K562 (cell line): Measurements from ENCODE around the gene SORT1. TPM values are rescaled to one million over a fixed set of nuclear protein-coding genes. Genes with fewer than 3 reads are reported as not detected.
A peak's percentile ranks its signal among the peaks of the same experiment; 100 is the strongest.

Source experiments
- ADNP ChIP-seq: fragments of 200-800 bp; sonication (Bioruptor generic); IDR thresholded peaks from 2 replicates; pipeline ENCODE4 v1.6.1; 2016; ENCODE audit warnings: missing genetic modification characterization, missing compliant biosample characterization
- CC2D1A ChIP-seq: fragments of 450-650 bp; IDR thresholded peaks from 2 replicates; pipeline ENCODE4 v1.6.1; 2017; ENCODE audit warnings: mild to moderate bottlenecking
- CHAMP1 ChIP-seq: fragments of 450-650 bp; IDR thresholded peaks from 2 replicates; pipeline ENCODE4 v1.6.1; 2016; ENCODE audit warnings: mild to moderate bottlenecking
- CREM ChIP-seq: IDR thresholded peaks from 2 replicates; pipeline ENCODE4 v1.6.1; 2014; ENCODE audit warnings: antibody characterized with exemption, low read depth
- ETV5 ChIP-seq: sonication (generic); formaldehyde crosslinking; IDR thresholded peaks from 2 replicates; pipeline ENCODE4 v1.4.0; 2020; ENCODE audit warnings: low read depth, mild to moderate bottlenecking, missing genetic modification reagents
- ETV6 ChIP-seq, 3 experiments: fragments of 150-350 bp in 1 of 3; sonication (generic) in 1 of 3; formaldehyde crosslinking in 1 of 3; IDR thresholded peaks; 2 replicates each; pipeline versions ENCODE4 v1.6.1 to v1.8.0; 2014 to 2022; ENCODE audit warnings: borderline replicate concordance in 2 of 3, low read depth in 2 of 3, antibody characterized with exemption in 1 of 3, low read length in 1 of 3, mild to moderate bottlenecking in 1 of 3, missing genetic modification reagents in 1 of 3
- FOXP1 ChIP-seq: sonication (generic); formaldehyde crosslinking; IDR thresholded peaks from 2 replicates; pipeline ENCODE4 v1.8.0; 2022; ENCODE audit warnings: mild to moderate bottlenecking, missing genetic modification reagents
- GATAD2A ChIP-seq: fragments of 450-650 bp; IDR thresholded peaks from 2 replicates; pipeline ENCODE4 v1.6.1; 2017
- HMG20B ChIP-seq: fragments of 250-450 bp; sonication (Bioruptor Pico); IDR thresholded peaks from 2 replicates; pipeline ENCODE4 v1.5.0; 2021; ENCODE audit warnings: mild to moderate bottlenecking
- HNRNPH1 ChIP-seq: fragments of 200-400 bp; formaldehyde crosslinking; optimal IDR thresholded peaks from 2 replicates; pipeline ENCODE3; 2017; ENCODE audit warnings: low read depth, mild to moderate bottlenecking, low read length, moderate library complexity
- JUN ChIP-seq, 2 experiments: sonication (generic) in 1 of 2; formaldehyde crosslinking in 1 of 2; IDR thresholded peaks; 2 replicates each; pipeline versions ENCODE4 v1.6.1 to v1.8.0; 2012 to 2022; ENCODE audit warnings: borderline replicate concordance in 2 of 2, mild to moderate bottlenecking in 2 of 2, improper control_type of control experiment in 1 of 2, low read depth in 1 of 2, low read length in 1 of 2, missing genetic modification reagents in 1 of 2
- KAT8 ChIP-seq: fragments of 450-650 bp; IDR thresholded peaks from 2 replicates; pipeline ENCODE4 v1.6.1; 2016; ENCODE audit warnings: low read depth, mild to moderate bottlenecking
- NCOA1 ChIP-seq: fragments of 450-650 bp; IDR thresholded peaks from 2 replicates; pipeline ENCODE4 v1.6.1; 2016; ENCODE audit warnings: low read depth
- PHB2 ChIP-seq: fragments of 450-650 bp; IDR thresholded peaks from 2 replicates; pipeline ENCODE4 v1.6.1; 2017; ENCODE audit warnings: low read depth
- PHF8 ChIP-seq: fragments of 200-600 bp; sonication (generic); IDR thresholded peaks from 2 replicates; pipeline ENCODE4 v1.6.1; 2012; ENCODE audit warnings: mixed run types, mild to moderate bottlenecking, inconsistent platforms, low read length, moderate library complexity, borderline replicate concordance
- POLR3G ChIP-seq: IDR thresholded peaks from 2 replicates; pipeline ENCODE4 v1.6.1; 2011; ENCODE audit not compliant: insufficient read length, insufficient replicate concordance; ENCODE audit errors: extremely low read depth
- ZBTB17 ChIP-seq: fragments of 450-650 bp; formaldehyde crosslinking; IDR thresholded peaks from 2 replicates; pipeline ENCODE4 v1.4.0; 2020; ENCODE audit warnings: mild to moderate bottlenecking
- ZKSCAN1 ChIP-seq: fragments of 150-350 bp; IDR thresholded peaks from 2 replicates; pipeline ENCODE4 v1.6.1; 2016; ENCODE audit warnings: low read depth, low read length
- ZNF232 ChIP-seq: sonication (generic); formaldehyde crosslinking; IDR thresholded peaks from 2 replicates; pipeline ENCODE4 v1.8.0; 2022; ENCODE audit warnings: mild to moderate bottlenecking, missing genetic modification reagents
- ZNF766 ChIP-seq: fragments of 200-800 bp; sonication (Bioruptor generic); conservative IDR thresholded peaks from 2 replicates; pipeline ENCODE4 v1.6.1; 2016; ENCODE audit warnings: missing genetic modification characterization, missing compliant biosample characterization
- polyA plus RNA-seq, 8 experiments: library from polyadenylated mRNA; depleted of rRNA in 4 of 8; stranded (reverse) in 5 of 8; unstranded in 3 of 8; fragments of >200 nt; fragmentation: Nextera tagmentation in 2 of 8; fragmentation: Illumina TruSeq in 1 of 8; extraction: Ambion mirVana in 2 of 8; extraction: Trizol in 1 of 8; gene quantifications; 2 replicates each; pipeline versions ENCODE4 v1.2.1 to v1.2.3, GENCODE V29; 2011 to 2014; ENCODE audit warnings: inconsistent platforms in 1 of 8, missing spikeins in 1 of 8
- total RNA-seq, 7 experiments: library from RNA; depleted of rRNA in 6 of 7; stranded (reverse); fragments of >200 nt in 6 of 7; fragmentation: Illumina TruSeq in 2 of 7; extraction: Trizol in 2 of 7; gene quantifications; 2 replicates each; pipeline versions ENCODE4 v1.2.1 to v1.2.3, GENCODE V29; 2011 to 2021; ENCODE audit warnings: low replicate concordance in 1 of 7
- TF ChIP-seq, protein P1 (sequence below): fragments of 200-800 bp; sonication (Bioruptor generic); IDR thresholded peaks from 2 replicates; pipeline ENCODE4 v1.6.1; 2017; ENCODE audit warnings: missing genetic modification characterization, missing compliant biosample characterization

SORT1 gene
- total and polyA plus RNA-seq, 9 of the 15 experiments (the other 6 are each of a cell fraction or from before 2014, with no cell fraction given), result 27.4 to 112 (median 65.0) TPM

DNA sequence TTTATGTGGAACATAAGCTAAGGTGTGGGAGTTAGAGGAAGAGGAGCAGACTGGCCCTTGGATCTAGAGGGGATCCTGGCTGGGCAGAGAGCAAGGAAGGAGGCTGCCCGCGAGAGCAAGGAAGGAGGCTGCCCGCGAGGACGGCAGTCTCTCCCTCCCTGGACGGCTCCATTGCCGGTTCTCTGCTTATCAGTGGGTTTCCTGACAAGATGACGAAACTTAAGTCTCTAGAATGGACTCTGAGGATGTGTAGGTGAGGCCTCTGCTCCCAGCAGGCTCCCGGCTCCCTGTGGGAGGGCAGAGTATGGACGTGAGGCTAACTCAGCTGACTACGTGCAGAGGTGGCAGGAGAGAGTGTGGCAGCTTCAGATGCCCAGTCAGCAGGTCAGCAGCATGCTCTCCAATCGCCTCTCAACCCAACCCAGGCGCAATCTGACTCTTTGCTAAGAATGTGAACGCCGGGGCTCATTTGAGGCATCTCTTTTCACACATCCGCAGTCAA is 97.0 kb downstream of the SORT1 start (continued):
- TF ChIP-seq CHAMP1 (no peak), NCOA1 (no peak), GATAD2A (no peak), HNRNPH1 (no peak), CREM (no peak), ETV6 (IDR thresholded peaks at IDR 0.05; ENCODE audit: borderline replicate concordance in 1 of 2, low read depth in 2 of 2, low read length in 1 of 2) (no peak), ETV6 (CRISPR knock-in tag; IDR thresholded peaks at IDR 0.05; ENCODE audit: borderline replicate concordance) (no peak), PHF8 (no peak), PHB2 (no peak), CC2D1A (no peak), ZNF766 (CRISPR knock-in tag) (peak; percentile 38; the same call in 1 of the 2 replicates), JUN (IDR thresholded peaks at IDR 0.05; ENCODE audit: borderline replicate concordance, low read depth, low read length) (no peak), JUN (CRISPR knock-in tag; IDR thresholded peaks at IDR 0.05; ENCODE audit: borderline replicate concordance) (no peak), HMG20B (CRISPR knock-in tag) (no peak), ZNF232 (no peak), ADNP (tag) (no peak), ZBTB17 (CRISPR knock-in tag) (no peak), ZKSCAN1 (no peak), FOXP1 (CRISPR knock-in tag) (no peak), ETV5 (0 out of 2 replicates have a peak, but pooled peaks have one; percentile 56), POLR3G (no peak), KAT8 (no peak)
- TF ChIP-seq, protein P1, sequence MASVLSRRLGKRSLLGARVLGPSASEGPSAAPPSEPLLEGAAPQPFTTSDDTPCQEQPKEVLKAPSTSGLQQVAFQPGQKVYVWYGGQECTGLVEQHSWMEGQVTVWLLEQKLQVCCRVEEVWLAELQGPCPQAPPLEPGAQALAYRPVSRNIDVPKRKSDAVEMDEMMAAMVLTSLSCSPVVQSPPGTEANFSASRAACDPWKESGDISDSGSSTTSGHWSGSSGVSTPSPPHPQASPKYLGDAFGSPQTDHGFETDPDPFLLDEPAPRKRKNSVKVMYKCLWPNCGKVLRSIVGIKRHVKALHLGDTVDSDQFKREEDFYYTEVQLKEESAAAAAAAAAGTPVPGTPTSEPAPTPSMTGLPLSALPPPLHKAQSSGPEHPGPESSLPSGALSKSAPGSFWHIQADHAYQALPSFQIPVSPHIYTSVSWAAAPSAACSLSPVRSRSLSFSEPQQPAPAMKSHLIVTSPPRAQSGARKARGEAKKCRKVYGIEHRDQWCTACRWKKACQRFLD (CRISPR knock-in tag), result peak; percentile 67; the same call in 1 of the 2 replicates
